Measurements from ENCODE around the gene BBS10.

Gene BBS10

DNA sequence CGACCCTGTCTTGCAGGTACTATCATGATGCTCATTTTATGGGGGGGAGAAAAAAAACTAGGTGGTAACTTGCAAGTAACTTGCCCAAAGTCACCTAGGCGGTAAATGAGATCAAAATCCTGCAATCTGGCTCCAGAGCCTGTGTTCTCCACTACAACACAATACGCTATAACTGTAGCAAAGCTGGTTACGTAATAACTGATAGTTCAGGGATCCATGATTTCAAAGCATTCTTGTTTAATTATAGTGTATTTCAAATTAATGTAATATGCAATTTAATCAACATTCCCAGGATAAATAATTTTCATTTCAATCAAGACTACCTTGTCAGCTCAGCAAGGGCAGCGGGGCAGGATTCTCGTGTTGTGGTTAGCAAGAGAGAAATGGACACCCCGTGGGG, 31.7 kb downstream of the BBS10 start:
- no peaks in the 10 kb centered on the region for H3K9me3 Mint-ChIP-seq
- H3K4me1 Mint-ChIP-seq (ENCODE audit: low read depth): no peaks in the 10 kb centered on the region

DNA sequence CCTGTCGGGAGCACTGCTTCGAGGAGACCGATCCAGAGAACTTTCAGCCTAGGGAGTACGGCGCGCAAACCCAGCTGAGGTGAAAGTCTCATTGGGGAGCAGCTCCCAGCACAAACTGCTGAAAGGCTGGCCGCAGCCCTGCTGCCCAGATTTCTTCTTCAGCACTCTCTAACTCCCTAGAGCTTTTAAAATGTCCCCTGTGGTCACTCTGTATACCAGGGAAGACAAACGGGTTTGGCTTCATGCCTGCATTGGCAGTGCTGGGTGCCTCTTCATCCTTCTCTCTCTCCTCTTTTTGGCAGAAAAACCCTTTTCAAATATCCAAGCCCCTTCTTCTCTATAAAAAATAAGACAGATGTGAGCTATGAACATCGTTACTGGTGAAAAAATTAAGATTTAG, 34.9 kb downstream of the BBS10 start:
- H3K27me3 Mint-ChIP-seq (ENCODE audit: low read depth): peaks cover 13% of the 10 kb centered on the region
- H3K4me1 Mint-ChIP-seq (ENCODE audit: low read depth): no peaks in the 10 kb centered on the region
- H3K27ac Mint-ChIP-seq: no peak overlapping the region
- no peaks in the 10 kb centered on the region for H3K9me3 Mint-ChIP-seq
- no peak overlapping the region for H3K4me3 Mint-ChIP-seq
- no peaks in the 10 kb centered on the region for H3K36me3 Mint-ChIP-seq (ENCODE audit: low read depth)
- no peak for DNase-seq (ENCODE audit: low spot score)

More for the DNA sequence above, 31.7 kb downstream of the BBS10 start:
- no peak for DNase-seq (ENCODE audit: low spot score)
- Mint-ChIP-seq H3K27ac (no peak overlapping the region), H3K27me3 (ENCODE audit: low read depth) (peaks cover 11% of the 10 kb centered on the region), H3K4me3 (no peak overlapping the region), H3K36me3 (ENCODE audit: low read depth) (no peaks in the 10 kb centered on the region)

DNA sequence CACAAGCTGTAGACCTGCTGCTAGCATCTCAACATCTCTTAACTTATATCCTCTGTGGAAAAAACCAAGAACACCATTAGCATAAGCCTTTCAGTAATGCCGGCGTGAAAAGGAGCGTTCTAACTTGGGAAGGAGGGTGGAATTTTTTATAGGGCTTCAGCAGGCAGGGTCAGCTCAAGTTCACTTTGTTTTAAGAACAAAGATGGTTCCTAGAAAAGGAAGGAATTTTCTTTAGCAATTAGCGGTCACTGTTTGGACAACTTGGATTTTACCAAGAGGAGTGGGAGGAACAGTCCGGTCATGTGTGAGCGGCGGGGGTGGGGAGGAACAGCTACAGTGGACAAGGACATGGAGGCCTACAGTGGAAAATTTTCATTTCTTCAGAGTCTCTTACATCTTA, 35.9 kb downstream of the BBS10 start:
- no peak overlapping the region for H3K27ac Mint-ChIP-seq
- peaks cover 13% of the 10 kb centered on the region for H3K27me3 Mint-ChIP-seq (ENCODE audit: low read depth)
- H3K9me3 Mint-ChIP-seq: no peaks in the 10 kb centered on the region
- no peaks in the 10 kb centered on the region for H3K4me1 Mint-ChIP-seq (ENCODE audit: low read depth)
- H3K4me3 Mint-ChIP-seq: no peak overlapping the region
- H3K36me3 Mint-ChIP-seq (ENCODE audit: low read depth): no peaks in the 10 kb centered on the region
- no peak for DNase-seq (ENCODE audit: low spot score)

DNA sequence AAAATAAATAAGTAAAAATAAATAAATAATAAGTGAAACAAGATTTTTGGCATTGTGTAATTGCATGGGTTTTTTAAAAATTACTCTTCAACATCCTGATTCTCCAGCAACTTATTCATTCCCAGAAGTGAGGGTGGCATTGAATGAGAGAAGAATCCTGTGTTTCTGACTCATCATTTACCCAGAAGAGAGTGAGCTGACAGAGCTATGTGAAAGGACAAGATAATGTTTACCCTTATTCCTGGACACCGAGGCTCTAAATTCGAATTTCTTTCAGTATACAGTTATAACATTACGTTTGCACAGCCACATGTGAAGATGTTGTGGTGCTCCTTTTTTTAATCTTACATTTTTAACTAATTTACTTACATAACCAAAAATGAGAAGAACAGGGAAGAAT, 36.4 kb downstream of the BBS10 start:
- H3K27me3 Mint-ChIP-seq (ENCODE audit: low read depth): peaks cover 13% of the 10 kb centered on the region
- no peaks in the 10 kb centered on the region for H3K36me3 Mint-ChIP-seq (ENCODE audit: low read depth)
- no peak for DNase-seq (ENCODE audit: low spot score)
- H3K4me3 Mint-ChIP-seq: no peak overlapping the region
- H3K4me1 Mint-ChIP-seq (ENCODE audit: low read depth): no peaks in the 10 kb centered on the region
- no peaks in the 10 kb centered on the region for H3K9me3 Mint-ChIP-seq
- no peak overlapping the region for H3K27ac Mint-ChIP-seq

DNA sequence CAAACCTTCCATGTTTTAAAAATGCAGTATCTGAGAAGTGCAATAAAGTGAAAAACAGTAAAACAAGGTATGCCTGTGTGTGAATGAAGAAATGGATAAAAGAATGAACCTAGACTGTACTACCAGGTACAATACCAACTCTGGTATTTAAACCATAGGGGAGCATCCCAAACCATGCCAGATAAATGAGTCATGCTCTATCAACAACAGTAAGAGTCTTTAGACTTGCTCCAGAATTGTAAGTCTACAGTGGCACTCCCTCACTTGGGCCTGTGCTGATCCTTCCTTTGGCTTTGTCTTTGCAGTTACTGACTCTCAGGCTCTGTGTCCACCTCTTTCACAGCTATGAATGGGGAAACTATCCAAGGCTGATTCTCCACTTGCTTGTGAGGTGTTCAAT, 38.1 kb downstream of the BBS10 start:
- Mint-ChIP-seq H3K4me3 (no peak overlapping the region), H3K4me1 (ENCODE audit: low read depth) (no peaks in the 10 kb centered on the region), H3K9me3 (no peaks in the 10 kb centered on the region), H3K36me3 (ENCODE audit: low read depth) (no peaks in the 10 kb centered on the region), H3K27me3 (ENCODE audit: low read depth) (peaks cover 11% of the 10 kb centered on the region), H3K27ac (no peak overlapping the region)
- no peak for DNase-seq (ENCODE audit: low spot score)

DNA sequence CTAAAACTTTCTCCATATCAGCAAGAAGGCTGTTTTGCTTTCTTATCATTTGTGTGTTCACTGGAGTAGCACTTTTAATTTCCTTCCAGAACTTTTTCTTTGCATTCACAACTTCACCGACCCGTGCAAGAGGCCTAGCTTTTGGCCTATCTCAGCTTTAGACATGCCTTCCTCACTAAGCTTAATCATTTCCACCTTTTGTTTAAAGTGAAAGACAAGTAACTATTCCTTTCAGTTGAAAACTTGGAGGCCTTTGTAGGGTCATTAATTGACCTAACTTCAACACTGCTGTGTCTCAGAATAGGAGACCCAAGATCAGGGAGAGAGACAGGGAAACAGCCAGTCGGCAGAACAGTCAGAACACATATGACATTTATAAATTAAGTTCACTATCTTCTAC, 39.3 kb downstream of the BBS10 start:
- H3K4me1 Mint-ChIP-seq (ENCODE audit: low read depth): peaks cover 2% of the 10 kb centered on the region
- H3K4me3 Mint-ChIP-seq: no peak overlapping the region
- peaks cover 6% of the 10 kb centered on the region for H3K27me3 Mint-ChIP-seq (ENCODE audit: low read depth)
- H3K36me3 Mint-ChIP-seq (ENCODE audit: low read depth): no peaks in the 10 kb centered on the region
- no peak for DNase-seq (ENCODE audit: low spot score)
- H3K9me3 Mint-ChIP-seq: no peaks in the 10 kb centered on the region
- no peak overlapping the region for H3K27ac Mint-ChIP-seq

DNA sequence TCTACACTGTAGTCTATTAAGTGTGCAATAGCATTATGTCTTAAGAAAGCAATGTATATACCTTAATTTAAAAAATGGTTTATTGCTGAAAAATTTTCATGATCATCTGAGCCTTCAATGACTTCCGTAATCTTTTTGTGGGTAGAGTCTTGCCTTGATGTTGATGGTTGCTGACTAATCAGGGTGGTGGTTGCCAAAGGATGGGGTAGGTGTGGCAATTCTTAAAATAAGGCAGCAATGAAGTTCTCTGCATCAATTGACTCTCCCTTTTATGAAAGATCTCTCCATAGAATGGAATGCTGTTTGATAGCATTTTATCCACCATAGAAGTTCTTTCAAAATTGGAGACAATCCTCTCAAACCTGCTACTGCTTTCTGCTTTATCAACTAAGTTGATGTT, 41.1 kb downstream of the BBS10 start:
- peaks cover 6% of the 10 kb centered on the region for H3K27me3 Mint-ChIP-seq (ENCODE audit: low read depth)
- DNase-seq (ENCODE audit: low spot score): no peak
- no peaks in the 10 kb centered on the region for H3K36me3 Mint-ChIP-seq (ENCODE audit: low read depth)
- H3K27ac Mint-ChIP-seq: no peak overlapping the region
- peaks cover 2% of the 10 kb centered on the region for H3K4me1 Mint-ChIP-seq (ENCODE audit: low read depth)
- H3K9me3 Mint-ChIP-seq: no peaks in the 10 kb centered on the region
- H3K4me3 Mint-ChIP-seq: no peak overlapping the region

DNA sequence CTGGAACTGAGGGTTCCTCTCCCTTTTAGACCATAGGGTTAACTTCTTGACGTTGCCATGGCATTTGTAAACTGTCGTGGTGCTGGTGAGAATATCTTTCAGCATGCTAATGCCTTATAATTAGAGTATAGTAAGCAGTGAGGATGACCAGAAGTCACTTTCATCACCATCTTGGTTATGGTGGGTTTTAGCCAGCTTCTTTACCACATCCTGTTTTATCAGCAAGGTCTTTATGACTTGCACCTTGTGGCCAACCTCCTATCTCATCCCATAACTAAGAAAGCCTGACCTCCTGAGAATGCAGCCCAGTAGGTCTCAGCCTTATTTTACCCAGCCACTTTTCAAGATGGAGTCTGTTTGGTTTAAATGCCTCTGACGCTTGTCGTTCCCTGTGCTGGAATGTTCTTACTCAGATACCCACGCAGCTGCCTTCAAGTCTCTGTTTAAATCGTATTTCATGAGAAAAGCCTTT, 44.2 kb downstream of the BBS10 start:
- peaks cover 4% of the 10 kb centered on the region for H3K27me3 Mint-ChIP-seq (ENCODE audit: low read depth)
- H3K36me3 Mint-ChIP-seq (ENCODE audit: low read depth): no peaks in the 10 kb centered on the region
- no peak overlapping the region for H3K4me3 Mint-ChIP-seq
- DNase-seq (ENCODE audit: low spot score): no peak
- H3K27ac Mint-ChIP-seq: no peak overlapping the region
- H3K9me3 Mint-ChIP-seq: no peaks in the 10 kb centered on the region
- peaks cover 2% of the 10 kb centered on the region for H3K4me1 Mint-ChIP-seq (ENCODE audit: low read depth)

DNA sequence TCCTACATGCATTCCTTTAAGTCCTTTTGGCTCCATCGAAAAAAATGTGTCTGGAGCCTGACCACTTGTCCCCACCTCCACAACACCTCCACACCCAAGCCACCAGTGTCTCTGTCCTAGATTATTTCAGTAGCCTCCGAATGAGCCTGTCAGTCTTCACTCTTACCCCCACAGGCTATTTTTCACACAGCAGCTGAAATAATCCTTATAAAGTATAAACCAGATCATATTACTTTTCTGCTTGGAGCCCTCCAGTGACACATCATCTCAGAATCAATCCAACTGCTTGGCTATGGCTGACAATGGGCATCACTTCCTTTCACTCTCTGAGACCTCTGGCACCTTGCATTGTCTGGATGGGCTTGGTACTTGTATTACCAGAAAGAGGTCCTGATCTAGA, 44.9 kb downstream of the BBS10 start:
- Mint-ChIP-seq H3K36me3 (ENCODE audit: low read depth) (no peaks in the 10 kb centered on the region), H3K4me3 (no peak overlapping the region), H3K9me3 (no peaks in the 10 kb centered on the region), H3K4me1 (ENCODE audit: low read depth) (peaks cover 2% of the 10 kb centered on the region), H3K27me3 (ENCODE audit: low read depth) (peaks cover 4% of the 10 kb centered on the region), H3K27ac (no peak overlapping the region)
- no peak for DNase-seq (ENCODE audit: low spot score)

DNA sequence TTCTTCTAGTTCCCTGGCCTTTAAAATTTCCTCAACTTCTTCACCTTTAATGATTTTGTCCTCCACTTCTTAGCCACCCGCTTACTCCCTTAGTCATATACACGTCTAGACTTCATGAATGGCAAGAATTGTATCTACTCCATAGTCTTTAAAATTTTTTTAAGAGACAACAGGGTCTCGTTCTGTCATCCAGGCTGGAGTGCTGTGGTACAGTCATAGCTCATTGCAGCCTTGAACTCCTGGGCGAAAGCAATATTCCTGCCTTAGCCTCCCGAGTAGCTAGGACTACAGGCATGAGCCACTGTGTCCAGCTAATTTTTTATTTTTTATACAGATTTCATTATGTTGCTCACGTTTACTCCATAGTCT, 47.9 kb downstream of the BBS10 start:
- no peak overlapping the region for H3K27ac Mint-ChIP-seq
- no peak for DNase-seq (ENCODE audit: low spot score)
- H3K9me3 Mint-ChIP-seq: no peaks in the 10 kb centered on the region
- no peak overlapping the region for H3K4me3 Mint-ChIP-seq
- no peaks in the 10 kb centered on the region for H3K36me3 Mint-ChIP-seq (ENCODE audit: low read depth)
- no peaks in the 10 kb centered on the region for H3K27me3 Mint-ChIP-seq (ENCODE audit: low read depth)
- H3K4me1 Mint-ChIP-seq (ENCODE audit: low read depth): peaks cover 2% of the 10 kb centered on the region

DNA sequence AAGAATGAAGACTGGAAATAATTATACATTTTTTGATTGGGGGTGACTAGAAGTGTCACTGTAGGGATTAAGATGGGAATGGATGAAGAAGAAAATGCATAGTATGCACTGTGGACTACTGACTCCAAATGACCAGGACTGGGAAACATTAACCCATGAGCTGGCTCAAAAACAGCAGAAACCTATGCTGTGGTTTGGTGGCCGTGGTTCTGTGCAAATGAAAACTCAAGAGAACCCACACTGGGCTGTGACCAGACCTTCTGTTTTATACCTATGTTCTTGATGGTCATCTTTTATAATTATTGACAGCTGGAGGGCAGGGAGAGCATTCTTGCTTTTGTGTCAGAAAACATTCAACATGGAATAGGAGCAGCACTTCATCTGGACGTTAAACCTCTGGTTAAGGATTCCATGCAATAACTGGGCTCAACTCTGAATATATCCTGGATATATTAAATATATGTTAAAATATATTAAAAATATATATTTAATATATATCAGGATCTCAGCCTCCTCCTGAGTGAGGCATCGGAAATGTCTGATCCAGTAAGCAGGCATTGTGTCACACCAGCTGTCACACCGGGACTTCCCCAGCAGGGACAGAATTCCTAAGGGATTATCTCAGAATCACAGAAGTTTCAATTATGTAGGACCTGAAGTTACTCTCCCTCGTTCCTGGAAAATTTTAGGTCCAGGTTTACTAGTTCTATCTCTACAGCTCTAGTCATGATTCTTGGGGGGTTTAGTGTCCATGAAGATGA, 48.5 kb downstream of the BBS10 start:
- Mint-ChIP-seq H3K4me1 (ENCODE audit: low read depth) (peaks cover 2% of the 10 kb centered on the region), H3K36me3 (ENCODE audit: low read depth) (no peaks in the 10 kb centered on the region), H3K27me3 (ENCODE audit: low read depth) (no peaks in the 10 kb centered on the region), H3K9me3 (no peaks in the 10 kb centered on the region), H3K27ac (no peak overlapping the region), H3K4me3 (no peak overlapping the region)
- DNase-seq (ENCODE audit: low spot score): no peak
